ENCODE results near the gene LIPC.
A peak's percentile ranks its signal among the peaks of the same experiment; 100 is the strongest.
"Not testable (repeated sequence)": the region's sequence is repeated elsewhere in the genome, so short reads cannot be mapped to it uniquely, and the experiment has no call there.

The LIPC gene

DNA sequence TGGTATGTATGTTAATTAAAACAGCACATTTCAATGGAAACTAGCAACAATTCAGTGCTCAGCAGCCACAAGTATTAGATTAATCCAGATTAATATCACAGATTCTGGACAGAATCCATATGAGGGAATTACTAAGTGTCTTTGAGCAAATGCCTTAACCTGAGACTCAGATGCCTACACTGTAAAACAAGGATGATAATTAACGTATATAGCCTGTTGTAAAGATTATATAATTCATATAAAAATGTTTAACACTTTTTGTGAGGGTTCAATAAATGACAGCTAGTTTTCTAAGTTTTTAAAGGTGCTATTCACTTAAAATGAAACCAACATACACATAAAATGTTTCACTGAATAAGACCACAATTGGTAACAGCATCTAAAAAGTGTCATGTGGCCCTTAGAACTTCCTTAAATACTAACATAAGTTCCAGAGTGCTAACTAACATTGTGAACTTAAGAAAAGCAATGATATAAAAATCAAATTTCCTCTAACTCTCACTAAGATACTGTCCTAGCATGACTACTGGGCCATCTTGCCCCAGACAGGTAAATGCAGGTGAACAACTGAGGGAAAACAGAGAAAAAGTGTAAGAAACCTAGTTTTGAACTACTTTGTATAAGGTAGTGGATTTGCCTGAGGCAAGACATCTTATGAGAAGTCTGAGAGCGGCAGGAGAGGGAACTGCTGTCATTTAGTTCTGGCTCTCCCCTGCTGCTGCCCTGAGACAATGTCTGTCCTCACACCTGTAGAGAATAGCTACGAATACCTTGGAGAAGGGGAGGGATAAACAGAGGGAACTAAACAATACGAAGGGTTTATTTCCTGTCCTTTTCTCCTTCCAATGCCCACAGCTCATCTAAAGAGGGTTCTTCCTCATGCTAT lies 166.4 kb downstream of the LIPC start:
- no peaks in the 10 kb centered on the region for H3K27me3 Mint-ChIP-seq
- H3K4me1 Mint-ChIP-seq = peaks cover 12% of the 10 kb centered on the region
- H3K9me3 Mint-ChIP-seq = no peaks in the 10 kb centered on the region
- no peak overlapping the region for H3K4me3 Mint-ChIP-seq
- peak overlapping the region; percentile 55 for H3K27ac Mint-ChIP-seq
- H3K36me3 Mint-ChIP-seq = peaks cover 20% of the 10 kb centered on the region

DNA sequence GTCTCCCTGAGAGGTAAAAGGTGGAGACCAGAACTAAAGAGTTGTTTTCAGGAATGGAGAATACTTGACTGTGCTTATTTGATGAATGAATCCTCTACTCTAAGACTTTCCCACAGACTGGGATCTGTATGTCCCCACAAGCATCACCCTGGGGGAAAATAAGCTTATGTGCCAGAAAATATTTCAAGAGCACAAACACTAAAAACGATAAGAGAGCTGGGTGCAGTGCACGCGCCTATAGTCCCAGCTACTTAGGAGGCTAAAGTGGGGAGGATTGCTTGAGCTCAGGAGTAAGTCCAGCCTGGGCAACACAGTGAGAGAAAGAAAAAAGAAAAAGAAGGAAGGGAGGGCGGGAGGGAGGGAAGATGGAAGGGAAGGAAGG lies 167.0 kb downstream of the LIPC start:
- peaks cover 16% of the 10 kb centered on the region for H3K4me1 Mint-ChIP-seq
- peak overlapping the region; percentile 51 for H3K27ac Mint-ChIP-seq
- H3K36me3 Mint-ChIP-seq = peaks cover 19% of the 10 kb centered on the region
- H3K9me3 Mint-ChIP-seq = no peaks in the 10 kb centered on the region
- H3K27me3 Mint-ChIP-seq = no peaks in the 10 kb centered on the region
- no peak overlapping the region for H3K4me3 Mint-ChIP-seq

DNA sequence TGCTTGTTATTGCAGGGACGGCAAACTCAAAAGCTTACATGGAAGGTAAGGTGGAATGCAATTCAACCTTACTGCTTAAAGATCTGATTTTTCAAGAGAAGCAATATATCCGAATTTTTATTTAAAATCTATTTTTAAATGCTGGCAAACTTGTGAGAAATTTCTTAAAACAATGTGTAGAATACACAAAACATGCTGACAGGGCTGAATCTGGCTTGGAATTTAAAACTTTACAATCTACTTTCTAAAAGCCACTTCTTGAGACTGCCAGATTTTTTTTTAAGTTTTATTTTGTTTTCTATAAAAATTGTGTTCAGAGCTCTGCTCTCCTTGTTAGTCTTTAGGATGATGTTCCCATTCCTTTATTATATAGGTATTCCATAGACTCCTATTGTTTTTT lies 171.0 kb downstream of the LIPC start:
- no peaks in the 10 kb centered on the region for H3K27me3 Mint-ChIP-seq
- H3K4me1 Mint-ChIP-seq = peaks cover 22% of the 10 kb centered on the region
- H3K27ac Mint-ChIP-seq = no peak overlapping the region
- peaks cover 16% of the 10 kb centered on the region for H3K36me3 Mint-ChIP-seq
- H3K9me3 Mint-ChIP-seq = no peaks in the 10 kb centered on the region
- no peak overlapping the region for H3K4me3 Mint-ChIP-seq

DNA sequence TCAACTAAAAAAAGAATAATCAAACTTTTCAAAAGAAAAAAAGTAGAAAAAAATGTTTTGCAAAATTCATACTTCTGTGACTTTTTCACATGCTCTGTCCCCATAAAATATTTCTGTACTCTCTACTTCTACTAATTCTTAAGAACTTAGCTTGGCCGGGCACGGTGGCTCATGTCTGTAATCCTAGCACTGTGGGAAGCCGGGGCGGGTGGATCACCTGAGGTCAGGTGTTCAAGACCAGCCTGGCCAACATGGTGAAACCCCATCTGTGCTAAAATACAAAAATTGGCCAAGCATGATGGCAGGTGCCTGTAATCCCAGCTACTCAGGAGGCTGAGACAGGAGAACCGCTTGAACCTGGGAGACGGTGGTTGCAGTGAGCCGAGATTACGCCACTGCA lies 172.1 kb downstream of the LIPC start:
- not testable (repeated sequence) for H3K4me3 Mint-ChIP-seq, H3K27me3 Mint-ChIP-seq, H3K27ac Mint-ChIP-seq, H3K9me3 Mint-ChIP-seq
- peaks cover 20% of the 10 kb centered on the region for H3K36me3 Mint-ChIP-seq
- H3K4me1 Mint-ChIP-seq = peaks cover 25% of the 10 kb centered on the region

DNA sequence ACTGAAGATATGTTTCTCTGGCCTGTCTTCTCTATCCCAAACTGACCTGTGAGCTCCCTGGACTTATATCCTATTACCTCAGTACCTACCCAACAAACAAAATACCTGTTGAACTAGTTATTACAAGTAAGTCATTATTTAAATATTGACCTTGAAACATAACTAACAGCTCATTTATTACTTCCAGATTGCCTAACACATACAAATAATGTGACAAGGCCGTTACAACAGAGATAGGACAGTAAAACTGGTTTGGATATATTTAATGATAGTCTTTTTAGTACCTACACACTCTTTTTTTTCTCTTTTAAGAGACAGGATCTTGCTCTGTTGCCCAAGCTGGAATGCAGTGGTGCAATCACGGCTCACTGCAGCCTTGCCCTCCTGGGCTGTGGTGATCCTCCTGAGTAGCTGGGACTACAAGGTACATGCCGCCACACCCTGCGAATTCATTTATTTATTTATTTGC lies 172.7 kb downstream of the LIPC start:
- H3K4me3 Mint-ChIP-seq = no peak overlapping the region
- H3K36me3 Mint-ChIP-seq = peaks cover 20% of the 10 kb centered on the region
- no peaks in the 10 kb centered on the region for H3K9me3 Mint-ChIP-seq
- H3K27ac Mint-ChIP-seq = no peak overlapping the region
- H3K27me3 Mint-ChIP-seq = no peaks in the 10 kb centered on the region
- peaks cover 31% of the 10 kb centered on the region for H3K4me1 Mint-ChIP-seq

DNA sequence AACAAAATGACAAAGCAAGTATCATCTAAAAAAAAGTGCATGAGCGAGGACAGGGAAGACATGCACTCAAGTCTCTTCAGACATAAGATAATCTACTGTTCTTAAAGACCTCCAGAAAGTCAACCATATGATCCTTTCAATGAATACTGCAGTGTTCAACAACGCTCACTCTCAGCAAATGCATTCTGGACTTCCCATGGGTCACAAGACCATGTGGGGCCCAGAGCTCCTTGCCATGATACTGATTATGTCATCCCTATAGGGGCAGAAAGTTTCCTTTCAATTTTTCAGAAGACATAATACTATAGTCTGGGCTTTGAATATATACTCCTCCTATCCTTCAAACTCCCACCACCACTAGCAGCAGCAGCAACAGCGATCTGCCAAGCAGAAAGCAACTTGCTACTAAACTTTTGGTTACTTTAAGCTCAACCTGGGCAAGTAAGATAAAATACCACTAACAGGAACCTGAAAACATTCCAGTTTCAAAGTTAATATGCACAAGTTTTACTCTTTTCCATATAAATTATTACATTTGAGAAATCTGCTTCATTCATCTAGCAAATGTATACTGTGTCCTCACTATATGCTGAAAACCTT lies 174.2 kb downstream of the LIPC start:
- Mint-ChIP-seq H3K9me3 (no peaks in the 10 kb centered on the region), H3K4me3 (no peak overlapping the region), H3K36me3 (peaks cover 32% of the 10 kb centered on the region), H3K4me1 (peaks cover 34% of the 10 kb centered on the region), H3K27me3 (no peaks in the 10 kb centered on the region), H3K27ac (no peak overlapping the region)

DNA sequence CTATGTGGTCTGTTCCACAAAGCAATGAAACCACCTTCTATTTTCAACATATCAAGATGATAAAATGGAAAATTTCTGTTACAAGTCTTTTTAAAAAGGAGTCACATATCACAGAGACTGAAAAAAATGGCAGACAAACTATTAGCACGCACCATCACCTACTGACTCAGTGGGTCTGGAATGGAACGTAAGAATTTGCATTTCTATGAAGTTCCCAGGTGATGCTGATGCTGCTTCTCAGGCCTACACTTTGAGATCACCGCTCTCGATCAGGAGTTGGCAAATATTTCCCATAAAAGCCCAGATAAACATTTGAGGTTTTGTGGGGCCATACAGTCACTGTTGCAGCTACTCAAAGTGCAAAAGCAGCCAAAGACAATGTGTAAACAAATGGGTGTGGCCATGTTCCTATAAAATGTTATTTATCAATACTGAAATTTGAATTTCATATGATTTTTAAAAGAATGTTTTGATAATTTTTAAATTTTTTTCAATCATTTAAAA lies 174.8 kb downstream of the LIPC start:
- Mint-ChIP-seq H3K36me3 (peaks cover 33% of the 10 kb centered on the region), H3K4me1 (peaks cover 36% of the 10 kb centered on the region), H3K27ac (no peak overlapping the region), H3K4me3 (no peak overlapping the region), H3K27me3 (no peaks in the 10 kb centered on the region), H3K9me3 (no peaks in the 10 kb centered on the region)

DNA sequence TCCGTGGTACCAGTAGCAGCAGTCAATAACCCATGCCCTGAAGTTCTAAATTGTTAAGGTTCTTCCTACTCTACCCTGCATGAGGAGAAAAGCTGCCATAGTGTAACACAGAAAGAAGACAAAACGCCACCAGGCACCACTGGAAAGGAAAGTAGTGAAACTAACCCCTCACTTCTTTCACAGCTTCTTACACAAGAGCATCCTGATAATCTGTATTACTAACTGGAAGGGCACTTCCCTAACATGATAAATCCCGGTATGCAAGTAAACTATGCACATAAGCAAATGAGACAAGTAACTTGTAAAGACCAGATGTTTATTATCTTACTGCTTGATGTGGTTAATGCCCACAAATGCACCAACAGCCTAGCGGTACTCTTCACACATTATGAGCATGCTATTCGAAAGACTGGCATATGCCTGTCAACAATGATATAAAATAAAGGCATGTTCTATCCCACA lies 176.4 kb downstream of the LIPC start:
- Mint-ChIP-seq H3K4me3 (no peak overlapping the region), H3K27ac (peak overlapping the region; percentile 62), H3K36me3 (peaks cover 33% of the 10 kb centered on the region), H3K4me1 (peaks cover 45% of the 10 kb centered on the region), H3K9me3 (no peaks in the 10 kb centered on the region), H3K27me3 (no peaks in the 10 kb centered on the region)

DNA sequence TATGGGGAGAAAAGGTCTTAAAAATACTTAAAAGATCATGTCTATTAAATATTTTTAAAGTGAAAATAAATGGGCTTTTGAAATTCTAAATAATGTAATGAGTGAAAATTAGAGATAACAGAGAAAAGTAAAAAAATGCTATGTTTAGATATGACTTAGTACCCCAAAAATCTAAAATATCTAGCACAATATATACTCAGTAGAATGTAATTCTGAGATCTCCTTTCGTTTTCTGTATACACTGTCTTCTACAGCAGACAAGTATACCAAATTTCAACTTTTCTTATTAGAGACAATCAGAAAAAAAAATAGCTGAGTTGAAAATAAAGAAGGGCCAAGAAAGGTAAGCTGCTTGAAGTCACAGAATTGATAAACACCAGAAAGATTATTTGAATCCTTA lies 176.9 kb downstream of the LIPC start:
- H3K9me3 Mint-ChIP-seq = peaks cover 2% of the 10 kb centered on the region
- no peak overlapping the region for H3K4me3 Mint-ChIP-seq
- H3K27ac Mint-ChIP-seq = no peak overlapping the region
- peaks cover 45% of the 10 kb centered on the region for H3K4me1 Mint-ChIP-seq
- H3K27me3 Mint-ChIP-seq = no peaks in the 10 kb centered on the region
- peaks cover 34% of the 10 kb centered on the region for H3K36me3 Mint-ChIP-seq

DNA sequence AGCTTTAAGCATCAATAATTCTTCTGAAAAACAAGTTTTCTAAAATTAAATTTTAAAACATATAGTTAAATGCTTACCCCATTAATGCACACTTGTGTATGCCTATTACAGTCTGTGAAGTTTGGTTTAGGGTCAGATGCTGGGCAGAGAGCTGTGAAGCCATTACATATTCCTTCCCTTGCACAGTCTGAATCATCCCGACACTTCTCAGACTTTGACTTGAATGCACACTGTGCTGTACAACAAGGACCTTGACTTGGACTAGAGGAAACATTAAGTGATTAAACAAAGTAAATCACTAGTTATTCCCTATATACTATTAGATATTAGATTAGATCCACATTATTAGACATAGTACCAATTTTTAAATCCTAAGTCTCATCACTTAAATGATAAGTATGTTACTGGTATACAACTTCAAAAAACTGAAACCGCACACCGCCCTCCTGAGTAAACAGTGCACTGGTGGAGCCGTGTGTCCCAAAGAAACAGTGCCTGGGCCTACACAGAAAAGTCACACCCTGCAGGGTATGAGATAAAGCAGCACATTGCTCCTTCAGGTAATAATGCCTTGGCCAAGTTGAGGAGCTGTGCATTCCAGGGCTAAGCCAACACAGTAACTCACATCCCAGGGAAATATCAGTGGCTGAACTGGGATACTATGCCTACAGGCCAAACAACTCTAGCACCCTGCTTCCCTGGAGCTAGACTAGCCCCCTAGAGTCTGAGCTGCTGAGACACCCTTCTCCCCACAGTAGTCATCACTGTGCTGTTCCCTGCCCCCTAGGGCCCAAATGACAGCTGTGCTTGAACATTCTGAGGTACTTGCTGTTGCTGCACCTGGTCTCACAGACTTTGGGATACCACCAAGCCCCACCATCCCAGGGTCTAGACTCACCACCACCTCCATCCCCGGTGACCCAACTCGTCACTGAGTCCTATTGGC lies 180.2 kb downstream of the LIPC start:
- Mint-ChIP-seq H3K4me1 (peaks cover 61% of the 10 kb centered on the region), H3K4me3 (no peak overlapping the region), H3K36me3 (peaks cover 50% of the 10 kb centered on the region), H3K9me3 (peaks cover 14% of the 10 kb centered on the region), H3K27me3 (no peaks in the 10 kb centered on the region), H3K27ac (no peak overlapping the region)

DNA sequence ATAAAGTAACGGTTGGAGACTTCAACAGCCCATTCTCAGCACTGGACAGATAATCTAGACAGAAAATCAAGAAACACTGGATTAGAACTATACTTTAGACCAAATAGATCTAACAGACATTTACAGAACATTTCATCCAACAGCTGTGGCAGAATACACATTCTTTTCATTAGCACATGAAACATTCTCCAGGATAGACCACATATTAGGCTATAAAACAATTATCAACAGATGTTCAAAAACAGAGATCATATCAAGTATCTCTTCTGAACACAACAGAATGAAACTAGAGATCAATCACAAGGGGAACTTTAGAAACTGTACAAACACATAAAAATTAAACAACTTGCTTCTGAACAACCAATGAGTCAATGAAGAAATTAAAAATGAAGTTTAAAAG lies 184.4 kb downstream of the LIPC start:
- no peak overlapping the region for H3K4me3 Mint-ChIP-seq
- peaks cover 50% of the 10 kb centered on the region for H3K4me1 Mint-ChIP-seq
- no peaks in the 10 kb centered on the region for H3K27me3 Mint-ChIP-seq
- H3K9me3 Mint-ChIP-seq = peaks cover 25% of the 10 kb centered on the region
- no peak overlapping the region for H3K27ac Mint-ChIP-seq
- H3K36me3 Mint-ChIP-seq = peaks cover 51% of the 10 kb centered on the region
